Ishikawa (cell line): ENCODE results near the gene TNRC6A.

Source experiments
- CEBPB ChIP-seq: IDR thresholded peaks from 2 replicates; pipeline ENCODE4 v1.6.1; 2012
- CREB1 ChIP-seq: IDR thresholded peaks from 2 replicates; pipeline ENCODE4 v1.6.1; 2012; ENCODE audit warnings: low read depth
- EGR1 ChIP-seq: IDR thresholded peaks from 2 replicates; pipeline ENCODE4 v1.6.1; 2012
- EP300 ChIP-seq: IDR thresholded peaks from 2 replicates; pipeline ENCODE4 v1.6.1; 2012; ENCODE audit warnings: borderline replicate concordance
- FOXM1 ChIP-seq: IDR thresholded peaks from 2 replicates; pipeline ENCODE4 v1.6.1; 2012; ENCODE audit warnings: low read depth, borderline replicate concordance
- MAX ChIP-seq: IDR thresholded peaks from 2 replicates; pipeline ENCODE4 v1.6.1; 2012
- NFIC ChIP-seq: IDR thresholded peaks from 2 replicates; pipeline ENCODE4 v1.6.1; 2012
- RAD21 ChIP-seq: IDR thresholded peaks from 2 replicates; pipeline ENCODE4 v1.6.1; 2012; ENCODE audit warnings: low read depth
- REST ChIP-seq: IDR thresholded peaks from 2 replicates; pipeline ENCODE4 v1.6.1; 2012; ENCODE audit warnings: low read depth, mild to moderate bottlenecking
- TAF1 ChIP-seq: IDR thresholded peaks from 2 replicates; pipeline ENCODE4 v1.6.1; 2012; ENCODE audit warnings: low read depth, mild to moderate bottlenecking
- TCF12 ChIP-seq: IDR thresholded peaks from 2 replicates; pipeline ENCODE4 v1.6.1; 2012; ENCODE audit warnings: low read depth
- TEAD4 ChIP-seq: IDR thresholded peaks from 2 replicates; pipeline ENCODE4 v1.6.1; 2012
- USF1 ChIP-seq: IDR thresholded peaks from 2 replicates; pipeline ENCODE4 v1.6.1; 2012
- YY1 ChIP-seq: IDR thresholded peaks from 2 replicates; pipeline ENCODE4 v1.6.1; 2012; ENCODE audit warnings: low read depth
- ZBTB7A ChIP-seq: IDR thresholded peaks from 2 replicates; pipeline ENCODE4 v1.6.1; 2012; ENCODE audit warnings: low read depth

TNRC6A gene

GRCh38 chr16:24766057-24766456 lies 36.6 kb downstream of the TNRC6A start:
- TF ChIP-seq ZBTB7A (no peak), TEAD4 (no peak), EP300 (no peak), TAF1 (no peak), MAX (no peak), FOXM1 (no peak), NFIC (no peak), YY1 (no peak), REST (no peak), CREB1 (no peak), EGR1 (no peak), USF1 (no peak), TCF12 (no peak), CEBPB (no peak), RAD21 (no peak)

- no peak for TF ChIP-seq RAD21
- no peak for TF ChIP-seq TEAD4
- TF ChIP-seq TCF12 = no peak
- TF ChIP-seq REST = no peak
- TF ChIP-seq EGR1 = no peak
- TF ChIP-seq FOXM1 = no peak
- TF ChIP-seq EP300 = no peak
- no peak for TF ChIP-seq CREB1
- TF ChIP-seq ZBTB7A = no peak
- no peak for TF ChIP-seq TAF1
- no peak for TF ChIP-seq NFIC
- TF ChIP-seq YY1 = no peak
- no peak for TF ChIP-seq CEBPB
- no peak for TF ChIP-seq USF1
- no peak for TF ChIP-seq MAX
Measured at GRCh38 chr16:24769806-24770205, 40.4 kb downstream of the TNRC6A start.

- TF ChIP-seq REST = no peak
- no peak for TF ChIP-seq TEAD4
- TF ChIP-seq NFIC = no peak
- TF ChIP-seq EGR1 = no peak
- TF ChIP-seq CEBPB = no peak
- no peak for TF ChIP-seq EP300
- TF ChIP-seq CREB1 = no peak
- no peak for TF ChIP-seq YY1
- no peak for TF ChIP-seq ZBTB7A
- no peak for TF ChIP-seq USF1
- no peak for TF ChIP-seq TCF12
- no peak for TF ChIP-seq MAX
- no peak for TF ChIP-seq TAF1
- TF ChIP-seq RAD21 = no peak
Measured at GRCh38 chr16:24771132-24771778, 41.8 kb downstream of the TNRC6A start.

GRCh38 chr16:24771779-24772157 lies 42.3 kb downstream of the TNRC6A start:
- TF ChIP-seq FOXM1 (no peak), TAF1 (no peak), RAD21 (no peak), CREB1 (no peak), CEBPB (no peak), MAX (no peak), TEAD4 (no peak), EGR1 (no peak), ZBTB7A (no peak), EP300 (no peak)
